Astrocyte (in vitro differentiated cells and primary cell): ENCODE results near the gene COL5A1. TPM values are rescaled to one million over a fixed set of nuclear protein-coding genes. Genes with fewer than 3 reads are reported as not detected.

Experiments
- DNase-seq: peaks from one replicate; pipeline ENCODE4 v3.0.0-alpha.2; 2010; ENCODE audit warnings: low read depth
- FAIRE-seq: peaks from 2 replicates; lab custom pipeline; 2011; peaks lifted over from hg19 to GRCh38; lab: Jason Lieb, UNC
- H2AFZ ChIP-seq: 2 replicates; pipeline ENCODE4 v1.6.0; 2012; ENCODE audit warnings: low read depth, low read length, inconsistent platforms
- H3K27ac ChIP-seq: 2 replicates; pipeline ENCODE4 v1.5.1; 2011; ENCODE audit warnings: low read depth, low read length, inconsistent platforms
- H3K27me3 ChIP-seq: 2 replicates; pipeline ENCODE4 v1.6.0; 2011; ENCODE audit warnings: low read length, inconsistent platforms; ENCODE audit not compliant: insufficient read depth
- H3K36me3 ChIP-seq: 2 replicates; pipeline ENCODE4 v1.5.1; 2011; ENCODE audit warnings: low read length, inconsistent platforms; ENCODE audit not compliant: insufficient read depth
- H3K4me1 ChIP-seq: 2 replicates; pipeline ENCODE4 v1.5.1; 2011; ENCODE audit warnings: low read length, inconsistent platforms; ENCODE audit not compliant: insufficient read depth
- H3K4me2 ChIP-seq: 2 replicates; pipeline ENCODE4 v1.6.0; 2012; ENCODE audit warnings: low read length, inconsistent platforms
- H3K4me3 ChIP-seq: 2 replicates; pipeline ENCODE4 v1.5.1; 2011; ENCODE audit warnings: low read depth, mild to moderate bottlenecking, low read length, inconsistent platforms; ENCODE audit not compliant: insufficient read depth
- H3K79me2 ChIP-seq: 2 replicates; pipeline ENCODE4 v1.6.0; 2012; ENCODE audit warnings: mild to moderate bottlenecking, low read length, inconsistent platforms; ENCODE audit not compliant: insufficient read depth
- H3K9ac ChIP-seq: 2 replicates; pipeline ENCODE4 v1.6.0; 2012; ENCODE audit warnings: mild to moderate bottlenecking, low read length, inconsistent platforms
- H3K9me3 ChIP-seq: 2 replicates; pipeline ENCODE4 v1.5.1; 2012; ENCODE audit warnings: low read depth, mild to moderate bottlenecking, low read length, inconsistent platforms; ENCODE audit not compliant: insufficient read depth
- H4K20me1 ChIP-seq: 2 replicates; pipeline ENCODE4 v1.6.0; 2012; ENCODE audit warnings: low read length, inconsistent platforms; ENCODE audit not compliant: insufficient read depth
- H3K27ac Mint-ChIP-seq: one replicate; pipeline ENCODE4 v1.8.0; 2021; ENCODE audit warnings: mild to moderate bottlenecking, mixed read lengths; ENCODE audit not compliant: unreplicated experiment
- H3K27me3 Mint-ChIP-seq: one replicate; pipeline ENCODE4 v1.8.0; 2021; ENCODE audit warnings: low read depth, mixed read lengths; ENCODE audit not compliant: unreplicated experiment
- H3K36me3 Mint-ChIP-seq: one replicate; pipeline ENCODE4 v1.8.0; 2021; ENCODE audit warnings: low read depth, mixed read lengths; ENCODE audit not compliant: unreplicated experiment
- H3K4me1 Mint-ChIP-seq: one replicate; pipeline ENCODE4 v1.8.0; 2021; ENCODE audit warnings: low read depth, mixed read lengths; ENCODE audit not compliant: unreplicated experiment
- H3K4me3 Mint-ChIP-seq: one replicate; pipeline ENCODE4 v1.8.0; 2021; ENCODE audit warnings: mild to moderate bottlenecking, moderate library complexity, mixed read lengths; ENCODE audit not compliant: unreplicated experiment
- H3K9me3 Mint-ChIP-seq: one replicate; pipeline ENCODE4 v1.8.0; 2021; ENCODE audit warnings: mild to moderate bottlenecking, mixed read lengths; ENCODE audit not compliant: unreplicated experiment
- EZH2 ChIP-seq: IDR thresholded peaks from 2 replicates; pipeline ENCODE4 v1.6.1; 2012; ENCODE audit warnings: mild to moderate bottlenecking, low read length, inconsistent platforms; ENCODE audit not compliant: insufficient read depth
- total RNA-seq: library from RNA; stranded (reverse); gene quantifications from 2 replicates; pipeline ENCODE4 v1.2.1, GENCODE V29; 2021
- TF ChIP-seq, protein P1 (sequence below): IDR thresholded peaks from 2 replicates; pipeline ENCODE4 v1.5.1; 2011; ENCODE audit warnings: low read depth, mild to moderate bottlenecking, inconsistent platforms, low read length, moderate library complexity; ENCODE audit not compliant: insufficient read depth

The COL5A1 gene
- total RNA-seq, 1 donor from 2014 or later: 1,055 TPM

DNA sequence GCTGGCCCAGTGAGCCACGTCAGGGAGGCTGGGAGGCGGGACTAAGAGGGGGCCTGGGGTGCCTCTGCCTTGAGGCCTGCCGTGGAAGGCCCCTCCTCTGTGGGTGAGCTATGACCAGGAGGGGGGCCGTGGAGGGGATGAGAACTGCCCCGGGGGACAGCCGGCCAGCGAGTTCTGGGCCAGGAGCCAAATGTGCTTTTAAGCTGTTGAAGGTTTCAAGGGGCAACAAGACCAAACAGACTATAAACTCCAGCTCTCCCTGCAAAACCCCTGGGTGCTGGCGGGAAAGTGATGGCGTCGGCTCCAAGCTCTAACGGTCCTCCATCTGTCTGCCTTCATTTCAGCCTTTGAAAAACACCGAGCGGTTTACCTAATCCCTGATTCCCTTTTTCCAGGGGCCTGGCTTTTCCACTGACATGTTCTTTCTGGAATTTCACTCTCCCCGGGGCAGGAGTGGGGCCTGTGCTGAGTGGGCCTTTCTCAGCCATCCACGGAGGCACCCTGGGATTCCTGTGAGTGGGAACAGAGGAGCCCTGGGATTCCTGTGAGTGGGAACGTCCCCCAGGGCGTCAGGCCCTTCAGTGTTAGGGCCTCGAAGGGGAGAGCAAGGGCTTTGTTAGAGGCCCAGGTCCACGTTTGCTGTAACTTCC lies 65.6 kb downstream of the COL5A1 start:
- Mint-ChIP-seq H3K4me1 (peaks cover 51% of the 10 kb centered on the region), H3K27ac (peak overlapping the region; percentile 66), H3K27me3 (no peaks in the 10 kb centered on the region), H3K4me3 (no peak overlapping the region), H3K36me3 (peaks cover 29% of the 10 kb centered on the region), H3K9me3 (no peaks in the 10 kb centered on the region)
- DNase-seq: peak; percentile 62
- TF ChIP-seq, protein P1, sequence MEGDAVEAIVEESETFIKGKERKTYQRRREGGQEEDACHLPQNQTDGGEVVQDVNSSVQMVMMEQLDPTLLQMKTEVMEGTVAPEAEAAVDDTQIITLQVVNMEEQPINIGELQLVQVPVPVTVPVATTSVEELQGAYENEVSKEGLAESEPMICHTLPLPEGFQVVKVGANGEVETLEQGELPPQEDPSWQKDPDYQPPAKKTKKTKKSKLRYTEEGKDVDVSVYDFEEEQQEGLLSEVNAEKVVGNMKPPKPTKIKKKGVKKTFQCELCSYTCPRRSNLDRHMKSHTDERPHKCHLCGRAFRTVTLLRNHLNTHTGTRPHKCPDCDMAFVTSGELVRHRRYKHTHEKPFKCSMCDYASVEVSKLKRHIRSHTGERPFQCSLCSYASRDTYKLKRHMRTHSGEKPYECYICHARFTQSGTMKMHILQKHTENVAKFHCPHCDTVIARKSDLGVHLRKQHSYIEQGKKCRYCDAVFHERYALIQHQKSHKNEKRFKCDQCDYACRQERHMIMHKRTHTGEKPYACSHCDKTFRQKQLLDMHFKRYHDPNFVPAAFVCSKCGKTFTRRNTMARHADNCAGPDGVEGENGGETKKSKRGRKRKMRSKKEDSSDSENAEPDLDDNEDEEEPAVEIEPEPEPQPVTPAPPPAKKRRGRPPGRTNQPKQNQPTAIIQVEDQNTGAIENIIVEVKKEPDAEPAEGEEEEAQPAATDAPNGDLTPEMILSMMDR: no peak
- no peak for TF ChIP-seq EZH2
- Histone ChIP-seq H3K79me2 (peaks cover 91% of the 10 kb centered on the region), H3K27ac (peak overlapping the region; percentile 60), H3K4me2 (peak overlapping the region; percentile 16), H3K9me3 (no peaks in the 10 kb centered on the region), H3K4me1 (peaks cover 37% of the 10 kb centered on the region), H3K9ac (peak overlapping the region; percentile 57), H3K36me3 (peaks cover 41% of the 10 kb centered on the region), H3K27me3 (no peaks in the 10 kb centered on the region), H4K20me1 (peaks cover 96% of the 10 kb centered on the region), H3K4me3 (no peak overlapping the region), H2AFZ (no peak overlapping the region)
- no peak for FAIRE-seq

DNA sequence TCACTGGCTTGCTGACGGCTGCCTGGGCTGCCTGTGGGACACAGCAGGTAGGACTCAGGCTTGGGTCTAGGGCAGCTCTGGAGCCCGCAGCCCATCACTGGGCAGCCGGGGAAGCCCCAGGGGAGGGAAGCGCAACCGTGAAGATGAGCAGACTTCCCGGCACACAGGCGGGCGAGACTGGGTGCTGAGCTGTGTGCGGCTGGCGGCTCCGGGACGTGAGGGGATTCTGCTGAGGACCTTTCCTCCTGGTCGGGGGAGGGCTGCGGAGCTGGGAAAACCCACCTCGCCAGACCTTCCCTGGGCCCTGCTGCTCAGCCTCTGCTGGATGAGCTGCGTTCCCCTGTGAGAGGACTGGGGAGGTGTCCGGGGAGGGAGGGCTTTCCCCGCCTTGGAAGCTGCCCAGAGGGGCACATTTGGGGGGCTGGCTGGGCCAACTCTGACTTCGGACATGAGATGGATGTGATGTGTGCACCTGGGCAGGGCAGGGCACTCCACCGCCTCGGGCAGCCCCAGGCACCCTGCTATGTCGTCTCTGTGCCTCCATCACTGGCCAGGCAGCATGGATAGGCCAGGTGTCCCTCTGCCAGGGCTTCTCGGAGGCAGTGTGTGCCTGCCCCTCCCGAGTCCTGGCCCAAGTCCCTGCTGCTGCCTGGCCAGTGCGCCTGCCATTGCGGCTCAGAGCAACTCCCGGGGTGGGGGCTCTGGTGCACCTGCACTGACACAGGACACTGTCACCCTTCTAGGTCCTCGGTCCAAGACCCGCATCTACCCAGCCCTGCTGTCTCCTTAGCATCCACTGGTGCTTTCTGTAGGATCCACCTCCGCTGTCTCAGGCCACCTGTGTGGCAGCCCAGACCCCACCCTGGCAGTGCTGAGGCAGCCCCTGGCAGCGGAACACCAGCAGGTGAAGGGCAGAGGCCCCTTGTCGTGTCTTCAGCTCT lies 66.4 kb downstream of the COL5A1 start:
- no peaks in the 10 kb centered on the region for H3K27me3 ChIP-seq
- H3K36me3 ChIP-seq: peaks cover 34% of the 10 kb centered on the region
- no peaks in the 10 kb centered on the region for H3K27me3 Mint-ChIP-seq
- H2AFZ ChIP-seq: no peak overlapping the region
- H3K9me3 Mint-ChIP-seq: no peaks in the 10 kb centered on the region
- H3K36me3 Mint-ChIP-seq: peaks cover 23% of the 10 kb centered on the region
- FAIRE-seq (no peak), DNase-seq (no peak)
- TF ChIP-seq, protein P1: no peak
- no peak for TF ChIP-seq EZH2
- no peak overlapping the region for H3K4me3 ChIP-seq
- peaks cover 45% of the 10 kb centered on the region for H3K4me1 Mint-ChIP-seq
- H3K79me2 ChIP-seq: peaks cover 90% of the 10 kb centered on the region
- peak overlapping the region; percentile 58 for H3K27ac Mint-ChIP-seq
- peak overlapping the region; percentile 60 for H3K27ac ChIP-seq
- H3K4me2 ChIP-seq: no peak overlapping the region
- no peak overlapping the region for H3K4me3 Mint-ChIP-seq
- H3K4me1 ChIP-seq: peaks cover 37% of the 10 kb centered on the region
- peaks cover 96% of the 10 kb centered on the region for H4K20me1 ChIP-seq
- H3K9me3 ChIP-seq: no peaks in the 10 kb centered on the region
- peak overlapping the region; percentile 57 for H3K9ac ChIP-seq
